ENCODE results near the gene FILIP1.

Gene FILIP1

DNA sequence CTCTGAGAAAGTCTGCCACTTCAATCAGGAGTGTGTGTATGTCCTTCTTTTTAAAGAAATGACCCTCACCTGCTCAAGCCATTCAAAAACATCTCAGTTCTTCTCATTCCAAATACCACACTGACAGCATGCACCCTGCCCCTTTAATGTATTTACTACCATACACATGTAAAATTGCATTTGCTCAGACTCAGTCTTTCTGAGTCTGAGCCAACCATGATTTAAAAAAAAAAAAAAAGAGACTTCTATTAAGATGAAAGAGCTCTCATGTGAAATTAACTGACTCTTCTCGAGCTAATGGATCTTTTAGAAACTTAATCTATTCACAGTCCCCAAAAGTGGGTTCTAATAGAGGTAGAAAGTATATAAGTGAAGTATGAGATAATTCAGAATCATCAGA lies 1.4 kb upstream of the FILIP1 start:
- DNase-seq (ENCODE audit: low spot score), result no peak

DNA sequence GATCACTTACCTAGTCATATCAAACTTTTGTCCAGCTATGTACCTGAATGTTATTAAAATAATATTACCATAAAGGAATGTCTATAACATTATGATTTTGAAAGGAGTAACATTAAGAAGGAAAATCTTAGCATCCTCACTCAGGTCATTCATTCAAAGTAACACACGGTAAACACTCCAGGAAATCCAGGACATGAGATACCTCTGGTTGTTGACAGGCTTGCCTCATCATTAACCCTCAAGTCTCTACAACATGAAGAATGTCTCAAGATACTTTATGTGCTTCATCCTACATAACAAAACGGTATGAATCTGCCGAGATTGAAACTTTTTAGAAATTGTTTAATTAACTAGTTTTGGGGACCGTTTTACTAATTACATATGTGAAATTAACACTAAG lies 690 bp upstream of the FILIP1 start:
- no peak for DNase-seq (ENCODE audit: low spot score)

DNA sequence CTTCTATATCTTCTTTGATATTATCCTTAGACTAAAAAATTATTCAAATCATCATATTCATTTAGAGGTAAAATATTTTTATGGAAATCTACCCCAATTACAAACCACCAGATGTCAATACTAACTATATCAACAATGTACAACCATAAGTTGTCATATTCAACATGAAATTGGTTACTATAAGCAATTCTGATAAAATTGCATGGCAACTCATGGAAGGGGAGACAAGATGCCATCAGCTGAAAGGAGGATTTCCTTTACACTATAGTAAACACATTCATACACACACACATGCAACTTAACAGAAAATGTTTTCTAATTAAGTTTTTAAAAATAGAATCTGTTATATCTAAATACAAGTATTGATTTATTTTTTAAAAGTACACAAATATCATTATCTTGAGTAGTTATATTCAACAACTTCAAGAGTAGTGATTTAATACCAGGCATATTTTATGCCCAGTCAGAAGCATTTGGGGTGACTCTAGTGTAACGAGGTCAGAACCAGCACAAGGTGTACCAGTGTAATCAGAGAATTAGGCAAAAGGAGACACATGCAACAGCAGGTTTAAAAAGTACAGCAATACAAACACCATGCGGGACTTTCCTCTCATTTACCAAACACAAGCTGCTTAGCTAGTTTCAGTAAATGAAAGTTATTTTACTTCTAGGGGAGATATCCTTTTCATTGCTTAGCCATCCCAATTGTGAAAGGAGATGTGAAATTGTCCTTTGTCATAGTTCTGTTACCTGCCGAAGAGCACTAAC lies 1.0 kb downstream of the FILIP1 start:
- no peak for DNase-seq (ENCODE audit: low spot score)

DNA sequence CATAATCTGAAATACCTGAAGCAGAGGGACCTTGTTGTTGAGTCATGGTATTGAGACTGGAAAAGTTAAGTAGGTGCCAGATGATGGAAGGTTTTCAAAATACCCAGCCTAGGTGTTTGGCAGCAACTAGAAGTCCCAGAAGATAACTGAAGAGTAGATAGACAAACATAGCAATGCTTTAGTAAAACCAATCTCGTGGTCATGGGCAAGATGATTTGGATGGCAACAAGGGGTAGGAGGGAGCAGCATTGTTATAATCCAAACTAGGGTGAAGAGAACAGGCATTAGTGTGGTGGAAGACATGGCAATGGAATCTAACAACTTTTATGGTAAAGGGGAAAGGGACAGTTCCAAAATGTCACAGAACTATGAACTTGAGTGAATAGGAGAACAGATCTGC lies 2.3 kb downstream of the FILIP1 start:
- no peak for DNase-seq (ENCODE audit: low spot score)

DNA sequence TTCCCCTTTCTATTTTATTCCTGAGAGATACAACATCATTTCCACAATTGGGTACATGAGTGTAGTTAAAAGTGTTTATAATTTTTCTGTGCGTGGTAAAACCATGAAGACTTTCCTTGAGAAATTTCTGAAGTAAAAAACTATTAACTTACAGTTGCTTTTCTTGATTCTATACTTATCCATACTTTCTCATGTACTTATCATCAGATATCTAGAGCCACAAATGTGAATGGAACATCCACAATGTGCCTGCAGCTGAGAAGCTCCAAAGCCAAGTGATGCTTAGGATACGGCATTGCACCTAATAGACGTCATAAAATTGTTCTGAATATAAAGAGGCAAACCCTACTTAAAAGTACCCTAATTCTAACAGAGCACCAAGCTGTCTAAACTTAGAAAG lies 2.9 kb downstream of the FILIP1 start:
- no peak for DNase-seq (ENCODE audit: low spot score)

DNA sequence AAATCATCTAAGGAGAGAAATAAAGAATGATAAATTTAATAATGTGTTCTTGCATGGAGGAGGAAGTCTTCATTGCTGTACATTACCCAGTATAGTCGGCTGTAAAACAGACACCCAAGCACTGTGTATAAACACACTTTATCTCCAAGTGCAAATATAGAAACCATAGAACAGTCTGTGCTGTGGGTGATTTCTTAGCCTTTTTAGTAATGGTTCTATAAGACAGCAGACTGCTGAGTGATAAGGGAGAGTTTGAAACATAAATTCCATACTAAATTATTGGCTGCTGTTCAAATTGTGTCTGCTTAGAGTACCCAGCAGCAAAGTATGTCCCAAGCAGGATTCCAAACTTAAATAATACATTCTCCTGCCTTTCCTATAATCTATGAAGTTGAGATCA lies 4.6 kb downstream of the FILIP1 start:
- no peak for DNase-seq (ENCODE audit: low spot score)

DNA sequence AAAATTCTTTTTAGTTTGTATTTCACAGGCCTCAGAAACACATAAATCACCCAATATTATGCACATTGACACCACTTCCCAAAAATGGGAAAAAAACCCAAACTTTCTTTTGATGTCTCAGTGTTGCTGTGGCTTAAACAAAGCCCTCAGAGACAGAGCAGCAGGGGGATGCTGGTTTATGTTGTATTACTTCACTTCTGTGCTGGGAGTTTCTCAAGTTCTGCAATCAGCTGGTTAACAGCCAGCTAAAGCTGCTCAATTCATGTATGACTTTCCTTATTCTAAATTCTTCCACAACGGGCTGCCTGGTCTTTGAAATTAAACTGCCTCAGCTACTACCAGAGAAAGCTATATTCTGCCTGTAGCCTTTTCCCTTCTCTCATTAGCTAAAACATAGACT lies 5.6 kb downstream of the FILIP1 start:
- no peak for DNase-seq (ENCODE audit: low spot score)

DNA sequence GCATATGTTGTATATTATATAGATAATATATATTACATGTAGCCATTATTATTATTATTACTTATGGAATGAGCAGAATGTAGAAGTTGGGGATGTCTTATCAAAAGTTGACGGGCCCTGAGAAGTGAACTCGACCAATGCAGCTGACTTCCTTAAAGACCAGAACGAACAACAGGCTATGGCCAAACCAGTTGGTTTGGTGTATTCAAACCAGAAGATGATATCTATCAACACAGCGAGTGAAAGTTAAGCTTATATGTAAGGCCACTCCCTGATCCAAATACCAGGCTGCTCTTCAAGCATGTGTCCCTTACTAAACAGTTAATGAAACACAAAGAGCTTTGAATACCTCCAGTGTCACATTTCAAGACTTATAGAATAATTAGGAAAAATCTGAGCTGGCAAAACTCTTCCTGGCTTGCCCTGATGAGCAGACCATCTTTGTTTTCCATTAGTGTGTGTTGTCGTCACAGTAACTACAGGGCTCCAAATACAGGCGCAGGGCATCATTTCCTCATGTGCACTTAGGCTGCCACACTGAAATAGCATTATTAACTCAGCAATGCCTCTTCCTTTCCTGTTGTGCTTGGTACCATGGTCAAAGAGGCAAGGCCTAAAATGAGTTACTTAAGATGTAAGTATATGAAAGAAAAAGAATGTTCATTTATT lies 6.6 kb downstream of the FILIP1 start:
- no peak for DNase-seq (ENCODE audit: low spot score)

DNA sequence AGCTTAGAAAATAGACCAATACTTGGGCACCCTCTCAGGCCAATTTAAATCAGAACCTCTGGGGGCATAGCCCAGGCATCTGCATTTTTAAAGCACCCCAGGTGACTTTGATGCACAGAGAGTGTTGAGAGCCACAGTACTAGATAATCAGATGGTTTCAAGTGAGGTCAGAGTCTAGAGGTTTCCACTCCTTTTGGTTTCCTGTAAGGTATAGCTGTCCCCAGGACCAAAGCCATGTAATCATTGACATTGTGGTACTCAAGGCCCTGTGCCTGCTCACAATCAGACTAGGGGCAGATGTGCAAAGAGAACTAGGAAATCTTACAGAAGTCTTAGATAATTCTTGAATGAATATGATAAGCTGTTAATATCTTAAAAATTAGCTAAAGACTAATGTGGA lies 9.1 kb downstream of the FILIP1 start:
- no peak for DNase-seq (ENCODE audit: low spot score)

DNA sequence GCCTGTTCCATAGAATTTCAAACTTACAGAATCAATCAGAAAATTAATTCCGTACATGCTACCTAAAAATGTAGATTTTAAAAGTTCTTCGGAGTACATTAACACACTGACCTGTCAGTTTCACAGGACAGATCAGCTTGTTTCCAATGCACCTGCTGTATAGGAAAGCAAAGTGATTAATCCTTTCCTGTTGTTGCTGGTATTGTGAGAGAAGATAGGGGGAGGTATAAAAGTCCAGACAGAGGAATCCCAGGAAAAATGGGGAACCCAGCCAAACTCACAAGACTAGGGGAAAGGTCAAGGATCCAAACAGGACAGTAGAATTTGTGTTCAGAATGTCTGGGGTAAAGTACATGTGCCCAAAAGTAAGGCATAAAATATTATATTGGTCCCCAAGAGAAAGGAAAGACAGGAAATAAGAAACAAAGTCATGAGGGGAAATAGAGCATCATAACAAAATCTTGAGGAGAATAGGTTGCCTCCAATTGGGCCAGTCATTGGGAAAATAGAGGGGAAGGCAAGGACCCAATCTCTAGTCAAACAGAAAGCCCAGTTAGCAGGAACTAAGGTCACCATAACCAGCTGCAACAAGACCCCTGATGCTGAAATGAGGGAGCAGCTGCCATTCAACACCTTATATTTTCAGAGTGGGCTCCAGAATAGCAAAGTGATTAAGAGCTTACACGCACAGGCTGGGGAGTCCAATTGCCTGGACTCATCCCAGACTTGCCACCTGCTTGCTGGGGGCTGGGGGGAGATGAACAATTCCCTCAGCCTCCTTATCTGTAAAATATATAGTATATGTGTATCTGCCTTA lies 10.3 kb downstream of the FILIP1 start:
- DNase-seq (ENCODE audit: low spot score), result no peak

DNA sequence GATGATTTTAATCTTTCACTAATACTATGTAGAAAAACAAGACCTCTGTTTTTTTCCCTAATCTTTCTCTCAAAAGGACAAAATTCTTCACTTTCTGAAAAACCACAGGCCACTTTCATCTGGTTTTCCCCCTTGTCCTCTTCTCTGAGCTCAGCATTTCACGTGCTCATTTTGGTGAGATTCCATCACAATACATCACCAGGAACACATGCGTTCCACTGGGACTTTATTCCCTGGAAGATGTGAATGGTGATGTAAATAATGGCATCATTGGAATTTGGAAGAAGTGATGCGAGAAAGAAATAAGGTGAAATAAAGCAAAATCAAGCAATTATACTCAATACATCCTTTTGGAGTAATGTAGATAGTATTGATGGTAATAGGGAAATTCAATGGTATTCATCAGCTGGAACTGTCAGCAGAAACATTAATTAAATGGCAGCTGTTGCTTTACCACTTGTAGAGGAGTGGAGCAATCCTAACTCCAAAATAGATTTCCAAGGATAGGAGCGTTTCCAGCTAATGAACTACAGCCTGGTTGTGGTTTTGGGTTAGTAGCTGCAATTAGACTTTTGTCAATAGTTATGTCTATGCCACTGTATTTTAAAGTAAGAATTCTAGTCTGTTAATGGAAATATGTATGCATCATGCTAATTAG lies 11.5 kb downstream of the FILIP1 start:
- no peak for DNase-seq (ENCODE audit: low spot score)

DNA sequence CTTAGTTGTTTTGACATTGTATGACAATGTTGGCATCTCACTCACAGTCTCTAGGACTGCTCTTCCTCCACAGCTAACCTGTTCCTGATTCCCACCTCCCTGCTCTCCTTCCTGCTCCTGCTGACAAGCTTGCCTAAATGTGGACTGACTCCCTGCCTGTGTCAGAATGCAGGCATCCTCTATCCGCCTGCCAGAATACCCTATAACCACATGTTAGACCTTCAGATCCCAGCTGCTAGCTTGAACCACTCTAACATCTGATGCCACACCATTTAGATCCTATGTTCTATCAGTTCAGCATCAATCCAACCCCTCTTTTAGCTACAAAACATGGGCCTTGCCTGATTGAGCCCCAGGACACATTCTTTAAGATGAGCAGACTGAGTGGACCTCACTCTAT lies 12.2 kb downstream of the FILIP1 start:
- DNase-seq (ENCODE audit: low spot score), result no peak

DNA sequence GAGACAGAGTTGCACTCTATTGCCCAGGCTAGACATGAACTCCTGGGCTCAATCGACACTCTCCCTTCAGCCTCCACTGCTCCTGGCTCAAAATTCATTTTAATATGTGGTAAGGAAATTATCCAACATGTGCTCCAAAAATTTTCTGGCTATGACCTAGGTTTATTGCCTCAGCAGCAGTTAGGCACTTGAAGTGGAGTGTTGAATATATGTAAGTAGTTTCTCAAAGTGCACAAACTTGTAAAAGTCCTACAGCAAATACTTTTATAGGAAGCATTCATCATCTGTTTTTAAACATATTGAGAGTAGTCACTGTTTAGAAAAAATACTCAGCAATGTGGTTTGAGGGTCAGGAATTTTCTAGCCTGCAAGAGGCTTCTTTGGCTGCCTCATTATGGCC lies 13.2 kb downstream of the FILIP1 start:
- DNase-seq (ENCODE audit: low spot score), result no peak

DNA sequence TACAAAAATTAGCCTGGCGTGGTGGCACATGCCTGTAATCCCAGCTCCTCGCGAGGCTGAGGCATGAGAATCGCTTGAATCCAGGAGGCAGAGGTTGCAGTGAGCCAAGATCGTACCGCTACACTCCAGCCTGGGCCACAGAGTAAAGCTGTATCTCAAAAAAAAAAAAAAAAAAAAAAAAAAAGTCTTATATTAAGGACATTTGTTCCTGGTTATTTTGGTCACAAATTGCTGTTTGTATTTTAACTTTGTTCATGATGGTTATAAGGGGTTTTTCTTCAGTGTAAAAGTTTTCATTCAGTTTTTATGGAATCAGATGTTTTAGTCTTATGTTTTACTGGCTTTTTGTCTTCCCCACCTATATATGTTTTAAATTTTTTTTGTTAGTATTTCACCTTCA lies 13.9 kb downstream of the FILIP1 start:
- no peak for DNase-seq (ENCODE audit: low spot score)

DNA sequence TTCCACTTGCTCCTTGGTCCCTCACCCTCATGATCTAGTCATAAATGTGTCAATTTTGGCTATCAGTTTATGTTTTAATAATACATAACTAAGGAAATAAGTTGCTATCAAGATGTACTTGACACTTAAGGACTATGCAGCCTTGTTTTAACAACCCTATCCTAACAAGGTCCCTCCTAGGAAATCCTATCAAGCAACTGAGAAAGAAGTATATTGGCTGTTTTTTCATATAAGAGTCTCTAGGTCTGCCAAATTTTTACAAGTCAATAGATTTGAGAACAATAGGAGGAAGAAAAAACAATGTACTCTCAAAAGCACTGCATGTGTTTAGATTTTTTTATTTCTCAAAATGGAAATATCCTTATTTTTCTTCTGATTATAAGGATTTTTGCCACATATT lies 14.7 kb downstream of the FILIP1 start:
- DNase-seq (ENCODE audit: low spot score), result no peak

DNA sequence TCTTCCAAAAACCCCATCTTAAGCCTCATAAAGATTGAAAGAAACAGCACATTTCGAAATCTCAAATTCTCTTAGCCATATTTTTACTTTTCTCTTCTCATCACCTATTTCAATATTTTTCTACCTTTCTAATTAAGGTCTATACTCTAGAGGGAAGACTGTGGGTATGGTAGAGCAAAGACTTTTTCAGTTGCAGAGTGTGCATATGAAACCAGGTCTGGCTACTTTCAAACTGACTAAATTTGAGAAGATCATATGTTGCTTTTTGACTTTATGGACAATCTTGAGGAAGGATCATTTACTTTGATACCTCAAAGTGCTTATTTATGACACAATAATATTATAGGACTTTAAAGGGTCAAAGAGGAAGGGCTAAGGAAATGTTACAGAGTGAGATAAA lies 20.7 kb downstream of the FILIP1 start:
- no peak for DNase-seq (ENCODE audit: low spot score)

DNA sequence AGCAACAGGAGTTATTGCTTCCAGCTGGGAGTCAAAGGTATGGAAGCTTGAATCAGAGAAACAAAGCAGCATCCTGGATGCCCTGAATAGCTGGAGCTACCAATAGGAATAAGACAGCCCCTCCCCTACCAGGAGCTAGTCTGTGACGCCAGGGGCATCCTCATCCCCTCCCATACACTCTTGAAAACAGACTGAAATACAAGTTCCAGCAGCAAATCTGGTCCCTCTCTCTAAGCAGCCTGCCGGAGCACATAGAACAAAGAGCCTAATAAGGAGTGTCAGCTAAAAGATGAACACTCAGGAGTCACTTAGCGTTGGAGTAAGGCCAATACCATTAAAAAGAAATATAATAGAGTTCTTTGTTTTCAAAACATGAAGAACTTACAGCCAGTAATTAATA lies 25.6 kb downstream of the FILIP1 start:
- no peak for DNase-seq (ENCODE audit: low spot score)

DNA sequence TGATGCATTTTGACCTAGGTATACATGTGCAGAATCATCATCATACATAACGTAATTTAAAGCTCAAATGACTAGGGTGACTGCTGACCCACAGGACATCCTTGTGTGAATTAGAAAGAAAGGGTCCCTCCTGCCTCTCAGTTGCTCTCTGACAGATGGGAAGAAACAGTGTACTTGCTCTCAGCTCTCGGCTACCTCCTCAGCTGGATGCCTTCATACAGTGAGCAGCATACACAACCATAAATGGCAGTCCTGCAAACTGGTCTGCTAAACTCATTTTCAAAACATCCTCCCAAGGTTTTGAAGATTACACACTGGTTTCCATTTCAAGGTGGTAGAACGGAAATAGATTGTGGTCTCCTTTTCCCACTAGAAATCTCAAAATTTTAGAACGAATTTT lies 26.3 kb downstream of the FILIP1 start:
- DNase-seq (ENCODE audit: low spot score), result no peak

DNA sequence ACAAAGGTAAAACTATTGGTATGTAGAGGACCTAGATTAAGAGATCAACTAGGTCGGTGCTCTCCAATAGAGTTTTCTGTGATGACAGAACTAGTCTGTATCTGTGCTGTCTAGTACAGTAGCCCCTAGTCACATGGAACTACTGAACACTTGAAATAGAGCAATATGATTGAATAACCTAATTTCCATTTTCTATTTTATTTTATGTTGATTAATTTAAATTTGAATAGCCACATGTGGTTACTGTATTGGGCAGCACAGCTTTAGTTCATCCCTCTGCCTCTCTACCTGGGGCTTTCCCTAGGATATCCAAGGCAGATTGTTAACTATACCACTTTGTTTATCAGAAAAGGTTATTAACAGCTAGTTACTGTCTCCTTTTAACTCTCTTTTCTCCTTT lies 27.0 kb downstream of the FILIP1 start:
- DNase-seq (ENCODE audit: low spot score), result no peak

DNA sequence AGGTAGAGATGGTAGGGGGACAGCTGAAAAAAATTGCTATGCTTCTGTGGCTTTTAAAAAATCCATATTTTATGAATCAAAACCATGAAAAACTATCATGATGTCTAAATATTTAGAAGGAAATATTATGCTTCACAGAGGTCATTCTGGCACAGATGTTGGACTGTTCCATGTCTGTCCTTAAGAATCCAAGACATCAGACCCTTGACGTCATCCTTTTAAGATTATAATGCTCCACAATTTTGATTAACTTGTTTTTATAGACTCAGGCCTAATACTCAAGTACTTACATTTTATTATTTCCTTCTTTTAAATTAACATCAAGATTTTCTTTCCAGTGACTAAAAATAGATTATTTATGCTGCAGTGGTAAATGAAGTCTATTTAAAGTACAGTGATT lies 29.7 kb downstream of the FILIP1 start:
- DNase-seq (ENCODE audit: low spot score), result no peak

DNA sequence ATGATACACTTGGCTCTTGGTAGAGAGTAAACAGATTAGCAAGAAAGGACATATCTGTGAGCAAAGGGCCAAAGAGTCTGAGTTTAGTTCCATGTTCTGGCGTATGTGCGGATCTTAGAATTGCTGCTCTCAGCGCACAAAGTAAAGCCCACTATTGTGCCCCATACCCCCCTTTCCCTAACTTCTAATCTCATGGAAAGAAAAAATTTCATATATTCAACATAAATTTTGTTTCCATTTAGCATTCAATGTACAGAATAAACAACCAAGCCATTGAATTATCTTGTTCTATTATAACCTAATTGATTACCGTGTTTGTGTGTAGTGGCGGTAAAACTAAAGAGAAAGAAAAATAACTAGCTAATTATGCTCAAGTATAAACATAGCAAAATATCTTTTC lies 30.5 kb downstream of the FILIP1 start:
- DNase-seq (ENCODE audit: low spot score), result no peak

DNA sequence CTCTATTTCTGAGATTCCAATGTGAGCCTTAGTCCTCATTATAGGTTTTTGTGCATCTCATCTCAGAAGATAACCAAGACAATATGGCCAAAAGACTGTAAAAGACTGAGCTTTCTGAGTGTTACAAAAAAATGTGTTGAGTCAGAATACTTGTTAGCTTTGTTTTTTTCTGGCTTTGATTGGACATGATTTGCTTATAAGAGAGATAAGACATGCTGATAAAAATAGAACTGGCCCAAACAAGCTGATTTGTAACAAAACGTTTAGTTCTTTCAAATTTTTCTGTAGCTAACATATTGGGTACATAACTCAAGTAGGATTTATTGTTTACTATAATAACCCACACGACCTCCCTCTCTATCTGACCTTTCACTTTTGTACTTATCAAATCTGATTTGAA lies 32.9 kb downstream of the FILIP1 start:
- DNase-seq (ENCODE audit: low spot score), result no peak

DNA sequence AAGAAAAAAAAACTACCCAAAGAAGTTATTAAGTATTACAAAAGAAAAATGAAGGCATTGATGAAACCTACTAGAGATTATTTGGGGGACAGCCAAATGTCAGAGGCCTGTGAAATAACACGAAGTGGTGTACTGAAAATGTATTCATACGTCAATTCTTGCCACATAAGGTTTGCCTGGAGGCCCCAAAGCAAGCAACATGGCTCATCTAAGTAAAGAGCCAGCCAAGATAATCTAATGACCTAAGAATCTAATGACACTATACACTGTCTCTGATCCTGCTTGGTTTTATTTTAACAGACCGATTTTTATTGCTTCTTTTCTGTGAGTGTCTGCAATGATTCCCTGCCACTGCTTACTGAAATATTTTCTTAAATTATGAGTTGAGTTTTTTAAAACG lies 34.7 kb downstream of the FILIP1 start:
- no peak for DNase-seq (ENCODE audit: low spot score)

Data from ecto neural progenitor cell (in vitro differentiated cells).